OCI-LY3 (cell line): Measurements from ENCODE around the gene TTC23.

Source experiments
- EZH2phosphoT487 ChIP-seq: fragments of 200-600 bp; shearing (Covaris generic); IDR thresholded peaks from 2 replicates; pipeline ENCODE4 v1.6.1; 2018; ENCODE audit warnings: antibody characterized with exemption, mixed run types, low read depth
- TF ChIP-seq, protein P1 (sequence below): fragments of 200-600, 300-600 bp; sonication (generic); IDR thresholded peaks from 2 replicates; pipeline ENCODE4 v1.5.1; 2014; ENCODE audit warnings: antibody characterized with exemption, low read length, low read depth

DNA sequence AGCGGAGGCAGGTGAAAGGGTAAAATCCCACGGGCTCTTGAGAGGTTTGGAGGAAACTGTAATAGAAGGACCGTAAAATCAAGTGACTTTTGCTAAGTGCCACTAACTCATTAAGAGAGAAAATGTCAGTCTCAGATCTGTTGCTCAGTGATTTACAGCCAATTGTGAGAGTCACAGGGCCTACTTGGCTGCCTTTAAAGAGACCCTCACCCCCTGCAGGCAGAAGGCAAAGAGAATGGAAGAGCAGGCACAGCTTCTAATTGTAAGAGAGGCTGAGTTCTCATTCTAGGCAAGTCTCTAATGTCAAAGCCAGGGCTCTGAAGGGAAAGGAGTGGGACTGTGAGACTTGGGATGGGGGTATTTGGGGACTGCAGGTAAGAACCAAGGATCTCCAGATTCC, 153.8 kb downstream of the TTC23 start:
- TF ChIP-seq, protein P1, sequence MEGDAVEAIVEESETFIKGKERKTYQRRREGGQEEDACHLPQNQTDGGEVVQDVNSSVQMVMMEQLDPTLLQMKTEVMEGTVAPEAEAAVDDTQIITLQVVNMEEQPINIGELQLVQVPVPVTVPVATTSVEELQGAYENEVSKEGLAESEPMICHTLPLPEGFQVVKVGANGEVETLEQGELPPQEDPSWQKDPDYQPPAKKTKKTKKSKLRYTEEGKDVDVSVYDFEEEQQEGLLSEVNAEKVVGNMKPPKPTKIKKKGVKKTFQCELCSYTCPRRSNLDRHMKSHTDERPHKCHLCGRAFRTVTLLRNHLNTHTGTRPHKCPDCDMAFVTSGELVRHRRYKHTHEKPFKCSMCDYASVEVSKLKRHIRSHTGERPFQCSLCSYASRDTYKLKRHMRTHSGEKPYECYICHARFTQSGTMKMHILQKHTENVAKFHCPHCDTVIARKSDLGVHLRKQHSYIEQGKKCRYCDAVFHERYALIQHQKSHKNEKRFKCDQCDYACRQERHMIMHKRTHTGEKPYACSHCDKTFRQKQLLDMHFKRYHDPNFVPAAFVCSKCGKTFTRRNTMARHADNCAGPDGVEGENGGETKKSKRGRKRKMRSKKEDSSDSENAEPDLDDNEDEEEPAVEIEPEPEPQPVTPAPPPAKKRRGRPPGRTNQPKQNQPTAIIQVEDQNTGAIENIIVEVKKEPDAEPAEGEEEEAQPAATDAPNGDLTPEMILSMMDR, result no peak
- no peak for TF ChIP-seq EZH2phosphoT487
